Loucy (cell line): Measurements from ENCODE around the gene TMEM38A.

Experiments used
- H2AFZ ChIP-seq: fragments of 200-600 bp; sonication (generic); 2 replicates; pipeline ENCODE4 v1.6.0; 2016; ENCODE audit warnings: antibody characterized with exemption, mild to moderate bottlenecking, low read length, moderate library complexity
- H3F3A ChIP-seq: fragments of 200-600 bp; 2 replicates; pipeline ENCODE4 v1.6.0; 2016; ENCODE audit warnings: antibody characterized with exemption, low read depth, mild to moderate bottlenecking
- H3K27me3 ChIP-seq: fragments of 200-600 bp; sonication (generic); 2 replicates; pipeline ENCODE4 v1.6.1; 2014; ENCODE audit warnings: low read length, mild to moderate bottlenecking; ENCODE audit not compliant: insufficient read depth, poor library complexity, severe bottlenecking
- H3K36me3 ChIP-seq: fragments of 200-600 bp; sonication (generic); 2 replicates; pipeline ENCODE4 v1.6.1; 2016; ENCODE audit warnings: low read length; ENCODE audit not compliant: insufficient read depth
- H3K4me1 ChIP-seq: fragments of 200-600 bp; sonication (generic); 2 replicates; pipeline ENCODE4 v1.5.1; 2014; ENCODE audit warnings: low read length, mild to moderate bottlenecking; ENCODE audit not compliant: insufficient read depth, poor library complexity, severe bottlenecking
- H3K4me2 ChIP-seq: fragments of 200-600 bp; sonication (generic); 2 replicates; pipeline ENCODE4 v1.6.0; 2014; ENCODE audit warnings: antibody characterized with exemption, low read length, low read depth, mild to moderate bottlenecking; ENCODE audit not compliant: poor library complexity, severe bottlenecking
- H3K4me3 ChIP-seq: fragments of 200-600 bp; sonication (generic); 2 replicates; pipeline ENCODE4 v1.5.1; 2014; ENCODE audit warnings: low read length, mild to moderate bottlenecking, mixed read lengths; ENCODE audit not compliant: poor library complexity, severe bottlenecking
- H3K79me2 ChIP-seq: fragments of 200-600 bp; sonication (generic); 2 replicates; pipeline ENCODE4 v1.6.1; 2014; ENCODE audit warnings: low read length; ENCODE audit not compliant: insufficient read depth
- H3K9ac ChIP-seq: fragments of 200-600 bp; sonication (generic); 2 replicates; pipeline ENCODE4 v1.6.0; 2014; ENCODE audit warnings: mild to moderate bottlenecking, low read depth, low read length, moderate library complexity; ENCODE audit not compliant: poor library complexity, severe bottlenecking
- H3K9me2 ChIP-seq: fragments of 200-600 bp; sonication (generic); replicated peaks from 2 replicates; pipeline ENCODE4 v1.6.1; 2016; ENCODE audit warnings: low read depth, low read length, mixed read lengths
- H3K9me3 ChIP-seq: fragments of 200-600 bp; sonication (generic); 2 replicates; pipeline ENCODE4 v1.6.1; 2014; ENCODE audit warnings: mild to moderate bottlenecking, antibody characterized with exemption, low read length, low read depth; ENCODE audit not compliant: insufficient read depth
- H4K20me1 ChIP-seq: fragments of 200-600 bp; sonication (generic); 2 replicates; pipeline ENCODE4 v1.6.0; 2014; ENCODE audit warnings: antibody characterized with exemption, low read length, mild to moderate bottlenecking; ENCODE audit not compliant: insufficient read depth, poor library complexity, severe bottlenecking
- CTCF ChIP-seq: fragments of 200-600 bp; sonication (generic); conservative IDR thresholded peaks from 2 replicates; pipeline ENCODE4 v1.5.1; 2014; ENCODE audit warnings: mild to moderate bottlenecking, antibody characterized with exemption, low read length
- EZH2phosphoT487 ChIP-seq: fragments of 200-600 bp; IDR thresholded peaks from 2 replicates; pipeline ENCODE4 v1.6.1; 2018; ENCODE audit warnings: antibody characterized with exemption, mild to moderate bottlenecking, moderate library complexity, borderline replicate concordance

TMEM38A gene

DNA sequence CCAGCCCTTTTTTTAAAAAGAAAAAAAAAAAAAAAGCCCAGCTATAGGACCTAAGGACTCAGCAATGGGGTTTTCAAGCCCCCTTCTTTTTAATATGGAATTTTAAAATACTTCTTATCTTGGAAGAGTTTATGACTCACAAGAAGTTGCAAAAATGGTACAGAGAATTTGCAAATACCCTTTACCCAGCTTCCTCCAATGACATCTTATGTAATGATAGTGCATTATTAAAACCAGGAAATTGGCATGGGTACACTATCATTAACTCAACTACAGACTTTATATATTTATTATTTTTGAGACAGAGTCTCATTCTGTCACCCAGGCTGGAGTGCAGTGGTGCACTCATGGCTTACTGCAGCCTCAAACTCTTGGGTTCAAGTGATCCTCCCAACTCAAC is 16.1 kb downstream of the TMEM38A start:
- Histone ChIP-seq H3K4me2 (no peak overlapping the region), H2AFZ (no peak overlapping the region), H3F3A (no peaks in the 10 kb centered on the region)

DNA sequence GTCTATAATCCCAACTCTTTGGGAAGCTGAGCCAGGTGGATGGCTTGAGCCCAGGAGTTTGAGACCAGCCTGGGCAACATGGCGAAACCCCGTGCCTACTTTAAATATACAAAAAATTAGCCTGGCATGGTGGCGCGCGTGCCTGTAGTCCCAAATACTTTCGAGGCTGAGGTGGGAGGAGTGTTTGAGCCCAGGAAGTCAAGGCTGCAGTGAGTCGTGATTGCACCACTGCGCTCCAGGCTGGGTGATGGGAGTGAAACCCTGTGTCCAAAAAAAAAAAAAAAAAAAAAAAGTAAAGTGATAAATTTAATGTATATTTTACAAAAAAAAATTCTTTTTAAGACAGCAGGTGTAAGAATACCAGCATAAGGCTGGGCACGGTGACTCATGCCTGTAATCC is 17.6 kb downstream of the TMEM38A start:
- Histone ChIP-seq H3K79me2 (no peaks in the 10 kb centered on the region), H3K4me3 (no peak overlapping the region), H2AFZ (no peak overlapping the region), H3K4me1 (no peaks in the 10 kb centered on the region), H3K27me3 (no peaks in the 10 kb centered on the region), H3K9me3 (no peaks in the 10 kb centered on the region), H3F3A (no peaks in the 10 kb centered on the region), H3K36me3 (no peaks in the 10 kb centered on the region), H4K20me1 (no peaks in the 10 kb centered on the region), H3K4me2 (no peak overlapping the region), H3K9me2 (no peaks in the 10 kb centered on the region), H3K9ac (no peak overlapping the region)
- TF ChIP-seq CTCF (no peak), EZH2phosphoT487 (no peak)

More for the DNA sequence above, 16.1 kb downstream of the TMEM38A start:
- Histone ChIP-seq H3K9me2 (no peaks in the 10 kb centered on the region), H3K27me3 (no peaks in the 10 kb centered on the region), H3K9ac (no peak overlapping the region), H4K20me1 (no peaks in the 10 kb centered on the region), H3K4me1 (no peaks in the 10 kb centered on the region), H3K36me3 (no peaks in the 10 kb centered on the region), H3K79me2 (no peaks in the 10 kb centered on the region), H3K9me3 (no peaks in the 10 kb centered on the region), H3K4me3 (no peak overlapping the region)
- TF ChIP-seq EZH2phosphoT487 (no peak), CTCF (no peak)

GRCh38 chr19:16679811-16680210 is 18.9 kb downstream of the TMEM38A start:
- TF ChIP-seq CTCF (no peak), EZH2phosphoT487 (no peak)
- Histone ChIP-seq H3K9me2 (no peaks in the 10 kb centered on the region), H3K79me2 (no peaks in the 10 kb centered on the region)

More at GRCh38 chr19:16679811-16680210, 18.9 kb downstream of the TMEM38A start:
- no peaks in the 10 kb centered on the region for H3K36me3 ChIP-seq
- no peak overlapping the region for H3K4me3 ChIP-seq
- no peak overlapping the region for H3K9ac ChIP-seq
- no peaks in the 10 kb centered on the region for H3K9me3 ChIP-seq
- H3F3A ChIP-seq, result no peaks in the 10 kb centered on the region
- H3K27me3 ChIP-seq, result no peaks in the 10 kb centered on the region
- no peaks in the 10 kb centered on the region for H4K20me1 ChIP-seq
- no peaks in the 10 kb centered on the region for H3K4me1 ChIP-seq
- no peak overlapping the region for H3K4me2 ChIP-seq
- no peak overlapping the region for H2AFZ ChIP-seq
